ENCODE results near the gene MYO3B.
"Not testable (repeated sequence)": the region's sequence is repeated elsewhere in the genome, so short reads cannot be mapped to it uniquely, and the experiment has no call there.

MYO3B gene

GRCh38 chr2:170674282-170674681, 496.3 kb downstream of the MYO3B start:
- not testable (repeated sequence) for DNase-seq

DNA sequence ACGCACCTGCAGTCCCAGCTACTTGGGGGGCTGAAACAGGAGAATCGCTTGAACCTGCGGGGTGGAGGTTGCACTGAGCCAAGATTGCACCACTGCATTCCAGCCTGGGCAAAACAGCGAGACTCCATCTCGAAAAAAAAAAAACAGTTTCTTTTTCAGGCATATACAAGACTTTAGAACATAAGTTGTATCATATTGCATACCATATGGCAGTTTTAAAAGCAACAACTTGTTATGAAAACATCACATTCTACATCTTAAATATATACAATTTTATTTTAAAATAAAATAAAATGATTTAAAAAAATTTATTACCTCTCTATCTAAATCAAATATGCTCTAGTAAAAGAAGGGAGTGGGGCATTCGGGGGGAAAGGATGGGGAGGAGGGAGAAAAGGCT, 497.8 kb downstream of the MYO3B start:
- DNase-seq = no peak

DNA sequence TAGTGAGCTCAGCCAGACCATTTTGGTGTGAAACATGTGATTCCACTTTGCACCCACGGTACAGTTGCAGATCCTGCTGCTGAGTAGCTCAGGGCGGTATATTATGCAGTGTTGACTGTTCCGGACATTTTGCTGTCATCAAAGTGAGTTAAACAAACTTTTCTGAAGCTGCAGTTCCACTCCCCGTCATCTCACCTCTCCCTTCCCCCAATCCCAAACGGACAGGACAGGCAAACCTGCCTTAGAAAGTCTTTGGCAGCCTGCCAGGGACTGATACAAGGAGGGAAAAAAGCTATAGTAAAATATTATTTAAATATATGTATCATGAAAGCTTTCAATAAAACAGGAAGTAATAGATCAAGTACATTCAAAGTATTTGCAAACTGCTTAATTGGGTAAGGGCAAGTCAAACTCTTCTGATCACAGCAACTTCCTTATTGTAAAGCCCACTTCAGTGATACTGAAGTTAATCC, 501.7 kb downstream of the MYO3B start:
- DNase-seq = no peak

GRCh38 chr2:170680172-170680941, 502.4 kb downstream of the MYO3B start:
- no peak for DNase-seq

- DNase-seq = no peak
Measured at GRCh38 chr2:170681311-170681710, 503.4 kb downstream of the MYO3B start.

- DNase-seq = no peak
Measured at GRCh38 chr2:170685591-170685990, 507.6 kb downstream of the MYO3B start.

- DNase-seq = no peak
Measured at GRCh38 chr2:170689481-170689880, 511.5 kb downstream of the MYO3B start.

DNA sequence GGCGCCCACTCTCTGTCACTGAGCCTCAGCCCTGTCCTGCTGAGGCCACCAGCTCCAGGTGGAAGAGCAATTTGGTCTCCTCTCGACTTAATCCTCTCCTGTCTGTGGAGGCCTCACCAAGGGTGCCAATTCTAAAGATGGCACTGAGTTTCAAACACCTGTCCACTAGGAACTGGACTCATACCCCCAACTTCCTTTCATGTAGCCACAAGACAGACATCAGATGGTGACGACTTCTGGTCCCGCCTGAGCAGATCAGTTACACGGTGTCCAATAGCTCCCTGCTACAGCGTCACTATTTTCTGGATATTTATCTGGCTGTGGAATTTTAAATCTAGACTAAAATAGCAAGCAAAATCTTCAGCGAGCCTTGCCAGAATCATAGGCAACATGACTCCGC, 512.7 kb downstream of the MYO3B start:
- DNase-seq = no peak

GRCh38 chr2:170694316-170694715, 516.4 kb downstream of the MYO3B start:
- DNase-seq = no peak

DNA sequence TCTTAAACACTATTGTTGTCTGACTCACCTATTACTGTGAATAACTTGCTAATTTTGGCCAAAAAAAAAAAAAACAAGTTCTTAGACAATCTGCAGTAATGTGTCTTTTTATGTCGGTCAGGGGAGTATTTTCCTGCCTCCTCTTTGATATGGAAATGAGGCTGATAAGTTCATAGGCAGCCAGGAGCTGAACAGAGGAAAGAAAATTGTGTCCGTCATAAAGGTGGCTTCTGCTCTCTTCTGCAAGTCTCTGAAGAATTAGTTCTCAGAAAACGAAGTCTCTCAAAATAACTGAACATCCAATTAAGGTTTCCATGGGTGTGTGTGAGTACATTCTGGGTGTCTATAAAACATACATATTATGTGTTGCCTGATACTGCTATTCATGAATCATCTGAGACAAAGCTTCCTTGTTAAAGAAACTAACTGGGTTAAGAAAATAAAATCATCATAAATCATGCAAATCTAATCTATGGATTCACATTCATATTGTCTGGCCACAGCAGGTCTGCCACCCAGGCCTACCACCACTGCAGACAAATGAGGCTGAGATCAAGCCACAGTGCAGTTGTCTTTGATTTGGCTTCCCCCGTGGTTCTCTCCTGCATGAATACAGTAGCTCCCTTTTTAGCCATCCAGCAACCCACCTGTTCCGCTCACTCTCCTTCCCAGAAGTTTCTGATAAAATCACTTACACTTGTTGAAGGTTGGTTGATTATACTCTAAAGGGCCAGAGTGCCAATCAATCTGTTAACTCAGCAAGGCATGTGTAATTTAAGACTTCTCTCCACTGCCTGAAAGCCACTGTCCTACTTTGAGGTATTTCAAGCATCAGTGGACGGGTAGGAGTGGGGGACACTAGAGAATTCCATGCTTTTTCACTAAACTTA, 517.8 kb downstream of the MYO3B start:
- DNase-seq = no peak

GRCh38 chr2:170696948-170697347, 519.0 kb downstream of the MYO3B start:
- DNase-seq = no peak

- DNase-seq = no peak
Measured at GRCh38 chr2:170701011-170701410, 523.1 kb downstream of the MYO3B start.

DNA sequence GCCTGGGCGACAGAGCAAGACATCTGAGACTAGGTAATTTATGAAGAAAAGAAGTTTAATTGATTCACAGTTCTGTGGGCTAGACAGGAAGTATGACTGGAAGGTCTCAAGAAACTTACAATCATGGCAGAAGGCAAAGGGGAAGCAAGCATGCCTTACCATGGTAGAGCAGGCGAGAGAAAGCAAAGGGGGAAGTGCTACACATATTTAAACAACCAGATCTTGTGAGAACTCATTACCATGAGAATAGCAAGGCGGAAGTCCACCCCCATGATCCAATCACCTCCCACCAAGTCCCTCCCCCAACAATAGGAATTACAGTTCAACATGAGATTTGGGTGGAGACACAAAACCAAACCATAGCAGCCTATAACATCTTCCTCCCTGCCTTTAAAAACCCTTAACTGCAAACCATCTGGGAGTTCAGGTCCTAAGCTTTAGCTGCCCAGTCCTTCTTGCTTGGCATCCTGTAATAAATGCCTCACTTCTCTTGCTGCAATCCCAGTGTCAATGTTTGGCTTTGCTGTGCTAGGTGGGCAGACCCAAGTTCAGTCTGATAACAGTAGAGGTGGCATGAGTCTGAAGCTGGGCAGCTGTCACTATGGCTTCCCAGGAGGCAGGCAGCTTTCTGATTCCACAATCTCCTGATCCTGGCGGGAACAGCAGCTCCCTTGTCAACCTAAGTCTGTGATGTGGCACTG, 526.0 kb downstream of the MYO3B start:
- DNase-seq = no peak
